GM23248 (cell line): Measurements from ENCODE around the gene VPS37D. TPM values are rescaled to one million over a fixed set of nuclear protein-coding genes. Genes with fewer than 3 reads are reported as not detected.

Experiments used
- DNase-seq: peaks from one replicate; pipeline ENCODE4 v3.0.0-alpha.2; 2015
- H2AFZ ChIP-seq: fragments of 200-600 bp; sonication (generic); 2 replicates; pipeline ENCODE4 v1.6.1; 2016; ENCODE audit warnings: antibody characterized with exemption
- H3F3A ChIP-seq: fragments of 200-600 bp; sonication (generic); 2 replicates; pipeline ENCODE4 v1.6.1; 2016; ENCODE audit warnings: mild to moderate bottlenecking, antibody characterized with exemption, mixed run types; ENCODE audit not compliant: insufficient read depth
- H3K27ac ChIP-seq: fragments of 200-600 bp; sonication (generic); 2 replicates; pipeline ENCODE4 v1.5.1; 2016; ENCODE audit warnings: mild to moderate bottlenecking
- H3K27me3 ChIP-seq: fragments of 200-600 bp; sonication (generic); replicated peaks from 2 replicates; pipeline ENCODE4 v1.6.1; 2016; ENCODE audit warnings: mild to moderate bottlenecking; ENCODE audit not compliant: insufficient read depth
- H3K36me3 ChIP-seq: fragments of 200-600 bp; sonication (generic); 2 replicates; pipeline ENCODE4 v1.6.1; 2016; ENCODE audit warnings: low read depth, mild to moderate bottlenecking
- H3K4me1 ChIP-seq: fragments of 200-600 bp; sonication (generic); 2 replicates; pipeline ENCODE4 v1.6.1; 2016; ENCODE audit warnings: mild to moderate bottlenecking; ENCODE audit not compliant: insufficient read depth
- H3K4me2 ChIP-seq: fragments of 200-600 bp; sonication (generic); one replicate; pipeline ENCODE4 v1.6.1; 2016; ENCODE audit warnings: mild to moderate bottlenecking; ENCODE audit not compliant: unreplicated experiment
- H3K4me3 ChIP-seq: fragments of 200-600 bp; sonication (generic); 2 replicates; pipeline ENCODE4 v1.5.1; 2016; ENCODE audit warnings: mild to moderate bottlenecking
- H3K79me2 ChIP-seq: fragments of 200-600 bp; sonication (generic); 2 replicates; pipeline ENCODE4 v1.6.1; 2016; ENCODE audit warnings: mild to moderate bottlenecking; ENCODE audit not compliant: insufficient read depth
- H3K9ac ChIP-seq: fragments of 200-600 bp; sonication (generic); 2 replicates; pipeline ENCODE4 v1.6.1; 2016; ENCODE audit warnings: mild to moderate bottlenecking
- H3K9me2 ChIP-seq: fragments of 200-600 bp; sonication (generic); 2 replicates; pipeline ENCODE4 v1.6.1; 2016; ENCODE audit warnings: mixed run types, mild to moderate bottlenecking, moderate library complexity; ENCODE audit not compliant: insufficient read depth
- H3K9me3 ChIP-seq: fragments of 200-600 bp; sonication (generic); one replicate; pipeline ENCODE4 v1.6.1; 2017; ENCODE audit warnings: low read depth
- H4K20me1 ChIP-seq: fragments of 200-600 bp; sonication (generic); 2 replicates; pipeline ENCODE4 v1.6.0; 2016; ENCODE audit not compliant: insufficient read depth
- EZH2 ChIP-seq: fragments of 200-600 bp; sonication (generic); IDR thresholded peaks from 2 replicates; pipeline ENCODE4 v1.6.1; 2018; ENCODE audit warnings: antibody characterized with exemption, mild to moderate bottlenecking; ENCODE audit not compliant: insufficient read depth, poor library complexity, severe bottlenecking
- EZH2phosphoT487 ChIP-seq: fragments of 200-600 bp; sonication (generic); IDR thresholded peaks from 2 replicates; pipeline ENCODE4 v1.6.1; 2018; ENCODE audit warnings: antibody characterized with exemption, moderate library complexity, mild to moderate bottlenecking, low read depth; ENCODE audit not compliant: insufficient read depth
- WGBS, 2 experiments: methylation state at CpG; one replicate each; pipeline ENCODE4 v1.1.6; 2015 to 2017; ENCODE audit warnings: low lambda C conversion rate in 2 of 2, low coverage in 1 of 2; ENCODE audit errors: missing lambda C conversion rate in 2 of 2; 5-methylcytosine and 5-hydroxymethylcytosine counted together
- in situ Hi-C: fragments of 300-500 bp; cut with MboI; formaldehyde crosslinking; loops from 2 replicates; pipeline ENCODE4 v1.15.0; 2020
- polyA plus RNA-seq: library from polyadenylated mRNA; unstranded; fragments of >200 nt; fragmentation: Nextera tagmentation; extraction: Ambion mirVana; gene quantifications from 2 replicates; pipeline ENCODE4 v1.2.1, GENCODE V29; 2016
- total RNA-seq: library from RNA; depleted of rRNA; stranded (reverse); fragments of >200 nt; shearing (Covaris generic); gene quantifications from 2 replicates; pipeline ENCODE4 v1.2.3, GENCODE V29; 2014

Gene VPS37D
- total and polyA plus RNA-seq, 2 experiments from 2014 or later, result 1.3 to 5.9 TPM

DNA sequence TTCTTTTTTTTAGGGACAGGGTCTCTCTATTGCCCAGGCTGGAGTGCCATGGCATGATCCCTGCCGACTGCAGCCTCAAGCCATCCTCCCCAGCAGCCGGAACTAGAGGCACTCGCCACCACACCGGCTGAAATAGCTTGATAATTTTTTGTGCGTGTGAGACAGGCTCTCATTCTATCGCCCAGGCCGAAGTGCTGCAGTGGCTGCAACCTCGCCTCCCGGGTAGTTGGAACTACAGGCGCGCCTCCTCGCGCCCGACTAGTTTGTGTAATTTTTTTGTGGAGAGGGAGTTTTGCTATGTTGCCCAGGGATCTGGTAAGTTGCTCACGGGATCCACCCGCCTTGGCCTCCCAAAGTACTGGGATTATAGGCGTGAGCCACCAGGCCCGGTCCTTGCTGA, 17.7 kb downstream of the VPS37D start:
- Histone ChIP-seq H2AFZ (no peak overlapping the region), H3K4me1 (peaks cover 12% of the 10 kb centered on the region), H3K9ac (no peak overlapping the region), H3F3A (no peaks in the 10 kb centered on the region), H3K36me3 (peaks cover 8% of the 10 kb centered on the region; the same call in 1 of the 2 replicates), H3K4me2 (no peak overlapping the region), H3K27me3 (no peaks in the 10 kb centered on the region), H3K27ac (no peak overlapping the region), H3K79me2 (peaks cover 70% of the 10 kb centered on the region), H4K20me1 (no peaks in the 10 kb centered on the region), H3K9me3 (no peaks in the 10 kb centered on the region), H3K4me3 (no peak overlapping the region), H3K9me2 (no peaks in the 10 kb centered on the region)
- TF ChIP-seq EZH2 (no peak), EZH2phosphoT487 (no peak)
- in situ Hi-C loops, result no loop called here
- WGBS, 2 experiments, result 95 to 96% methylated on average over 18 of the region's 18 CpGs
- DNase-seq, result no peak

DNA sequence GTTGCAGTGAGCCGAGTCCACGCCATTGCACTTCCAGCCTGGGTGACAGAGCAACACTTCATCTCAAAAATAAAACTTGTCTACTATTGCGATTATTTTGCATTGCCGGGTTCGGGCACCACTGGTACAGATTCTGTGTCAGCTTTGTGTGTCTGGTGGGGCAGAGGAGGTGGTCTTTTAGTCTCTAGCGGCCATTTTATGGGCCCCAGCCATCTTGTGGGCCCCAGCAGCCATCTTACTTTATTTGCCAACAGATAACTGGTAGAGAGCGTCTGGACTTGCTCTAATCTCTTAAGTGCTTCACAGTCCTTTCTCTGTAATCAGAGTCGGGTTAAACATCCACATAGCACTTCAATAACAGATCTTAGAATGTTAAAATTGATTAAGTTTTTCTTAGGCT, 20.7 kb downstream of the VPS37D start:
- Histone ChIP-seq H3K4me3 (no peak overlapping the region), H3K79me2 (peaks cover 43% of the 10 kb centered on the region), H3K27me3 (no peaks in the 10 kb centered on the region), H3F3A (no peaks in the 10 kb centered on the region), H3K9ac (no peak overlapping the region), H3K4me1 (no peaks in the 10 kb centered on the region), H2AFZ (no peak overlapping the region), H3K36me3 (peaks cover 13% of the 10 kb centered on the region; the same call in 1 of the 2 replicates), H3K9me2 (no peaks in the 10 kb centered on the region), H4K20me1 (no peaks in the 10 kb centered on the region), H3K27ac (no peak overlapping the region), H3K9me3 (no peaks in the 10 kb centered on the region), H3K4me2 (no peak overlapping the region)
- TF ChIP-seq EZH2, result no peak
- no peak for TF ChIP-seq EZH2phosphoT487
- DNase-seq, result no peak
- in situ Hi-C loops, result no loop called here
- 90 to 92% methylated on average over 8 of the region's 8 CpGs for WGBS, 2 experiments

DNA sequence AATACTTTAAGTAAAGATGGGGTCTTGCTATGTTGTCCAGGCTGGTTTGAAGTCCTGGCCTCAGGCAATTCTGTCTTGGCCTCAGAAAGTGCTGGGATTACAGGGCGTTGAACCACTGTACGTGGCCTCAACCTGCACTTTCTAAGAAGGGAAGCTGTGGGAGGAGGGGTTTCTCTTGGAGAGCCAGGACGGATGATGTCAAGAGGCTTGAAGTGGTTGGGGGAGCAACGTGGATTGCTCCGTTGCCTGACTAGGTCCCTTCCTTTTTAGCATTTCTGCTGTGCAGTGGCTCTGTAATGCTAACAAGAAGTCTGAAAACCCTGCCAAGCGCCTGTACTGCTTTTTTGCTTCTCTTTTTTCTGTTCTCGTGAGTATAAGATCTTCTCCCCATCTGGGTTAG, 23.0 kb downstream of the VPS37D start:
- Histone ChIP-seq H3K4me3 (no peak overlapping the region), H3K9me3 (no peaks in the 10 kb centered on the region), H3K27ac (no peak overlapping the region), H3K27me3 (no peaks in the 10 kb centered on the region), H3K79me2 (peaks cover 21% of the 10 kb centered on the region), H3K36me3 (peaks cover 13% of the 10 kb centered on the region; the same call in 1 of the 2 replicates), H3K4me1 (no peaks in the 10 kb centered on the region), H3K9me2 (no peaks in the 10 kb centered on the region), H4K20me1 (no peaks in the 10 kb centered on the region), H3K4me2 (no peak overlapping the region), H3K9ac (no peak overlapping the region), H2AFZ (no peak overlapping the region), H3F3A (0 out of 2 replicates have a peak, but pooled peaks cover 2% of the 10 kb centered on the region)
- 93% methylated on average over 7 of the region's 7 CpGs for WGBS, 2 experiments
- TF ChIP-seq EZH2phosphoT487 (no peak), EZH2 (no peak)
- in situ Hi-C loops, result no loop called here
- DNase-seq, result no peak

DNA sequence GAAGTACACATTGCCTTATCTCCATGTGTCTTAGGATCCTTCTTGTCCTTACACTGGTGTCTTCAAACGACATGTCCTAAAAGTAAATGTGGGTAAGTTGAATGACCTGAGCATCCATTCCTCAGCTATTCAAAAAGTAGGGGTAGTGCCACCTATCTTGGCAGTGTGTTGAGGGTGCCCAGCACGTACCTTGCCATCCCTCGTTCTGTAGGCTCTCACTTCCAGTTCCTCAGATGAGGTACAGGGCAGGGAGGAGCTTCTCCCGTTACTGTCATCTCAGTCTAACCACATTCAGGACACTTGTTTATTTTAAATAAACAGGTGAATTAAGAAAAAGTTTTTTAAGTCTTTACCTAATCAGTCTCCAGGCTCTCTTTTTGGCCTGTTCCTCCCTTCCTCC, 28.7 kb downstream of the VPS37D start:
- no peak overlapping the region for H3K4me2 ChIP-seq
- H3K79me2 ChIP-seq, result no peaks in the 10 kb centered on the region
- no peaks in the 10 kb centered on the region for H3K9me2 ChIP-seq
- H3K27ac ChIP-seq, result no peak overlapping the region
- WGBS, 2 experiments, result 79 to 87% methylated on average over 4 of the region's 4 CpGs
- in situ Hi-C loops, result no loop called here
- H3K36me3 ChIP-seq, result peaks cover 5% of the 10 kb centered on the region; the same call in 1 of the 2 replicates
- H4K20me1 ChIP-seq, result no peaks in the 10 kb centered on the region
- DNase-seq, result no peak
- no peaks in the 10 kb centered on the region for H3K4me1 ChIP-seq
- 0 out of 2 replicates have a peak, but pooled peaks cover 12% of the 10 kb centered on the region for H3F3A ChIP-seq
- H2AFZ ChIP-seq, result no peak overlapping the region
- H3K9me3 ChIP-seq, result no peaks in the 10 kb centered on the region
- no peak for TF ChIP-seq EZH2phosphoT487
- TF ChIP-seq EZH2, result no peak
- no peak overlapping the region for H3K9ac ChIP-seq
- no peak overlapping the region for H3K4me3 ChIP-seq
- no peaks in the 10 kb centered on the region for H3K27me3 ChIP-seq

DNA sequence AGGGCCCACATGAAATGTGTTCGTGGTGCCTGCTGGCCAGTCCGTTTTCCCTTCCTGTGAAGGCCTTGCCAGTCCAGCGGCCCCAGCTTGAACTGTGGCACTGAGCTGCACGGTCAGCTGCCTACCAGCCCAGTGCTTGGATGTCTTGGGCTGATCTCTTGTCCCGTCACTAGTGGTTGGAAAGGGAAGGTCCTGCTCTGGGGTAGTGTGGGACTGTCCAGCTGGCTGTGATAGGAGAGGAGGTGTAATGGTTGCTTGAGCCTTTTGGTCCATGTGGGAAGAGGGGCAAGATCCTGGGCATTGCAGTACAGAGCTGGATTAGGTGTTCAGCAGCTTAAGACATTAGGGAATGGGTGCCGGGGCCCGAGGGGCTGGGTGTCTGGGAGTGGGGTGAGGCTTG, 30.8 kb downstream of the VPS37D start:
- H3K36me3 ChIP-seq, result peaks cover 13% of the 10 kb centered on the region; the same call in 1 of the 2 replicates
- no peaks in the 10 kb centered on the region for H3K4me1 ChIP-seq
- no peaks in the 10 kb centered on the region for H4K20me1 ChIP-seq
- H3K27ac ChIP-seq, result no peak overlapping the region
- H3K4me2 ChIP-seq, result no peak overlapping the region
- no peak overlapping the region for H2AFZ ChIP-seq
- no peak for TF ChIP-seq EZH2phosphoT487
- TF ChIP-seq EZH2, result no peak
- no peak overlapping the region for H3K9ac ChIP-seq
- H3K4me3 ChIP-seq, result no peak overlapping the region
- 0 out of 2 replicates have a peak, but pooled peaks cover 12% of the 10 kb centered on the region for H3F3A ChIP-seq
- H3K79me2 ChIP-seq, result no peaks in the 10 kb centered on the region
- no peaks in the 10 kb centered on the region for H3K27me3 ChIP-seq
- 76 to 79% methylated on average over 6 to 7 of the region's 7 CpGs for WGBS, 2 experiments
- no peak for DNase-seq
- H3K9me3 ChIP-seq, result no peaks in the 10 kb centered on the region
- in situ Hi-C loops, result no loop called here
- no peaks in the 10 kb centered on the region for H3K9me2 ChIP-seq
